ENCODE measurements around the gene HDGF. TPM values are rescaled to one million over a fixed set of nuclear protein-coding genes. Genes with fewer than 3 reads are reported as not detected.

The HDGF gene
- total and polyA plus RNA-seq, 2 of the 8 experiments (the other 6 are each of a cell fraction or from before 2014, with no cell fraction given), result 145 to 391 TPM

- TF ChIP-seq EZH2 (IDR thresholded peaks at IDR 0.05; ENCODE audit: low read depth, low read length, severe bottlenecking) (no peak), TAF1 (IDR thresholded peaks at IDR 0.05; ENCODE audit: low read depth, low read length) (no peak), TAF7 (optimal IDR thresholded peaks at IDR 0.05; ENCODE audit: borderline replicate concordance, low read depth, low read length) (no peak), PHF8 (conservative IDR thresholded peaks at IDR 0.05; ENCODE audit: low read depth, low read length) (no peak), TEAD4 (IDR thresholded peaks at IDR 0.05; ENCODE audit: low read depth, low read length) (no peak), NRF1 (IDR thresholded peaks at IDR 0.05; ENCODE audit: low read depth, low read length) (no peak), FOSL1 (IDR thresholded peaks at IDR 0.05; ENCODE audit: insufficient read depth, low read depth, low read length) (no peak), SP1 (IDR thresholded peaks at IDR 0.05; ENCODE audit: low read depth, low read length) (no peak)
Measured at GRCh38 chr1:156693848-156694689, 57.4 kb downstream of the HDGF start (continued).

Data from H1 (cell line).